Caco-2 (cell line): ENCODE results near the gene NOA1. TPM values are rescaled to one million over a fixed set of nuclear protein-coding genes. Genes with fewer than 3 reads are reported as not detected.
A peak's percentile ranks its signal among the peaks of the same experiment; 100 is the strongest.

ENCODE experiments used
- Bru-seq: library from RNA; stranded (reverse); fragments of 400-500 nt; gene quantifications from one replicate; lab custom pipeline; 2021; lab: Mats Ljungman, UMichigan
- BruChase-seq, 2 experiments: library from RNA; stranded (reverse); fragments of 400-500 nt; gene quantifications; one replicate each; lab custom pipeline; 2021; lab: Mats Ljungman, UMichigan
- BruUV-seq: library from RNA; stranded (reverse); fragments of 400-500 nt; replicated peaks from 2 replicates; lab custom pipeline; 2021; lab: Mats Ljungman, UMichigan
- CTCF ChIA-PET: fragments of 300-600 bp; sonication (Branson Sonifier 250); formaldehyde crosslinking; loops from one replicate; lab custom pipeline; 2022; ENCODE audit warnings: antibody characterized with exemption; lab: Charles Lee
- POLR2A ChIA-PET: fragments of 300-600 bp; sonication (Branson Sonifier 250); formaldehyde crosslinking; loops from one replicate; lab custom pipeline; 2022; ENCODE audit warnings: antibody characterized with exemption; lab: Charles Lee
- DNase-seq, 2 experiments: peaks; one replicate each; pipeline versions ENCODE4 v3.0.0 to v3.0.0-alpha.2; 2020 to 2022
- H3K27me3 ChIP-seq: replicated peaks from 2 replicates; pipeline ENCODE4 v1.6.0; 2011; ENCODE audit warnings: low read length; ENCODE audit not compliant: control insufficient read depth, insufficient read depth
- H3K36me3 ChIP-seq: 2 replicates; pipeline ENCODE4 v1.5.1; 2011; ENCODE audit warnings: low read length; ENCODE audit not compliant: control insufficient read depth, insufficient read depth
- H3K4me1 ChIP-seq: fragments of 250-450 bp; sonication (Bioruptor Pico); 2 replicates; pipeline ENCODE4 v1.5.1; 2020; ENCODE audit warnings: mild to moderate bottlenecking
- H3K4me3 ChIP-seq: 2 replicates; pipeline ENCODE4 v1.5.1; 2011; ENCODE audit warnings: low read depth, mild to moderate bottlenecking, control low read depth, low read length
- H3K9me3 ChIP-seq: fragments of 250-450 bp; sonication (Bioruptor Pico); 2 replicates; pipeline ENCODE4 v1.5.1; 2020; ENCODE audit warnings: mild to moderate bottlenecking, moderate library complexity
- H3K27ac Mint-ChIP-seq: one replicate; pipeline ENCODE4 v1.8.0; 2022; ENCODE audit warnings: mixed read lengths; ENCODE audit not compliant: unreplicated experiment
- H3K27me3 Mint-ChIP-seq: one replicate; pipeline ENCODE4 v1.8.0; 2022; ENCODE audit warnings: mixed read lengths; ENCODE audit not compliant: insufficient read depth, unreplicated experiment
- H3K36me3 Mint-ChIP-seq: one replicate; pipeline ENCODE4 v1.8.0; 2022; ENCODE audit warnings: mild to moderate bottlenecking, mixed read lengths; ENCODE audit not compliant: insufficient read depth, unreplicated experiment
- H3K4me1 Mint-ChIP-seq: one replicate; pipeline ENCODE4 v1.8.0; 2022; ENCODE audit warnings: low read depth, mixed read lengths; ENCODE audit not compliant: unreplicated experiment
- H3K4me3 Mint-ChIP-seq: one replicate; pipeline ENCODE4 v1.8.0; 2022; ENCODE audit warnings: mild to moderate bottlenecking, moderate library complexity, mixed read lengths; ENCODE audit not compliant: unreplicated experiment
- H3K9me3 Mint-ChIP-seq: one replicate; pipeline ENCODE4 v1.8.0; 2022; ENCODE audit warnings: mixed read lengths; ENCODE audit not compliant: unreplicated experiment
- CTCF ChIP-seq, 2 experiments: fragments of 200-600 bp in 1 of 2; IDR thresholded peaks; 1 replicate in 1 of 2; 2 replicates in 1 of 2; pipeline versions ENCODE4 v1.5.1 to v1.8.0; 2011 to 2022; ENCODE audit warnings: antibody characterized with exemption in 1 of 2, control low read depth in 1 of 2, inconsistent platforms in 1 of 2, low read depth in 1 of 2, low read length in 1 of 2, mild to moderate bottlenecking in 1 of 2, moderate library complexity in 1 of 2; ENCODE audit not compliant: insufficient read depth in 1 of 2, severe bottlenecking in 1 of 2, unreplicated experiment in 1 of 2
- intact Hi-C: fragments of 100-400 bp; cut with micrococcal nuclease; formaldehyde crosslinking; loops from one replicate; pipeline ENCODE4 v1.10.0; 2022; ENCODE audit not compliant: unreplicated experiment
- long read RNA-seq: library from polyadenylated mRNA; stranded (forward); transcript quantifications from one replicate; pipeline ENCODE4 v2.0.0, GENCODE V29; 2022
- total RNA-seq: library from RNA; stranded (reverse); gene quantifications from 2 replicates; pipeline ENCODE4 v1.2.3, GENCODE V29; 2022

Gene NOA1
- total RNA-seq (24.8 and 26.3 TPM in 2 replicates), Bru-seq, nascent RNA (percentile 76 among the genes with signal in this experiment), BruChase-seq, experiment 1, labeled RNA remaining after a 2-hour chase (percentile 76 among the genes with signal in this experiment), BruChase-seq, experiment 2, labeled RNA remaining after a 6-hour chase (percentile 82 among the genes with signal in this experiment)
- long read RNA-seq, transcript NOA1-201 (7 exons, 3,415 nt) = major isoform, 77 of 86 reads
- long read RNA-seq, partial matches to known transcripts = 4 of 86 reads
- long read RNA-seq, other reads (novel, unspliced or antisense) = 5 of 86 reads

GRCh38 chr4:56977321-56978012, at the start of gene NOA1:
TSS of gene NOA1 (minus strand) at chr4:56977606. CDS start at chr4:56977585, 21 bp downstream.
- Histone ChIP-seq H3K27me3 (no peaks in the 10 kb centered on the region), H3K9me3 (0 out of 2 replicates have a peak, but pooled peaks cover 6% of the 10 kb centered on the region), H3K36me3 (peaks cover 1% of the 10 kb centered on the region), H3K4me1 (no peaks in the 10 kb centered on the region), H3K4me3 (peak within 1 kb of the TSS; percentile 94)
- CTCF ChIA-PET = interaction anchor here (0.6 to 1.6 kb wide), 4 partner anchors 15 to 222 kb away, joined by 3 to 13 read pairs (median 6); partner anchors contain the start of gene REST
- BruUV-seq = no TSS peak
- POLR2A ChIA-PET = interaction anchor here (0.5 to 1.9 kb wide), 10 partner anchors 12 to 590 kb away, joined by 3 to 10 read pairs (median 4); partner anchors contain the start of genes AASDH, PAICS and PPAT
- TF ChIP-seq CTCF (IDR thresholded peaks at IDR 0.05; ENCODE audit: insufficient read depth in 1 of 2, low read depth in 1 of 2, low read length in 1 of 2, severe bottlenecking in 1 of 2, unreplicated experiment in 1 of 2) = no peak
- intact Hi-C loops = loop anchor here (1.0 kb wide), 1 partner anchor 69 kb away; no protein-coding TSS in a partner anchor
- DNase-seq = peak; percentile 97
- no peaks in the 10 kb centered on the region for H3K27me3 Mint-ChIP-seq
- H3K9me3 Mint-ChIP-seq = peaks cover 12% of the 10 kb centered on the region
- peaks cover 9% of the 10 kb centered on the region for H3K4me1 Mint-ChIP-seq
- peak within 1 kb of the TSS; percentile 99 for H3K4me3 Mint-ChIP-seq
- H3K36me3 Mint-ChIP-seq = peaks cover 59% of the 10 kb centered on the region
- peak within 1 kb of the TSS; percentile 98 for H3K27ac Mint-ChIP-seq

GRCh38 chr4:57023104-57023503, 45.7 kb upstream of the NOA1 start:
- no TSS peak for BruUV-seq
- Histone ChIP-seq H3K4me3 (no peak overlapping the region), H3K9me3 (no peaks in the 10 kb centered on the region), H3K4me1 (no peaks in the 10 kb centered on the region), H3K27me3 (no peaks in the 10 kb centered on the region), H3K36me3 (peaks cover 1% of the 10 kb centered on the region; the same call in 1 of the 2 replicates)
- ChIA-PET POLR2A (no interaction called here), CTCF (no interaction called here)
- no peak for TF ChIP-seq CTCF (IDR thresholded peaks at IDR 0.05; ENCODE audit: insufficient read depth in 1 of 2, low read depth in 1 of 2, low read length in 1 of 2, severe bottlenecking in 1 of 2, unreplicated experiment in 1 of 2)
- H3K27me3 Mint-ChIP-seq = no peaks in the 10 kb centered on the region
- H3K36me3 Mint-ChIP-seq = peaks cover 89% of the 10 kb centered on the region
- intact Hi-C loops = no loop called here
- no peak overlapping the region for H3K27ac Mint-ChIP-seq
- H3K4me1 Mint-ChIP-seq = no peaks in the 10 kb centered on the region
- H3K9me3 Mint-ChIP-seq = no peaks in the 10 kb centered on the region
- H3K4me3 Mint-ChIP-seq = no peak overlapping the region
- DNase-seq = no peak

GRCh38 chr4:57020467-57021101, 43.2 kb upstream of the NOA1 start:
- Histone ChIP-seq H3K4me3 (no peak overlapping the region), H3K9me3 (no peaks in the 10 kb centered on the region), H3K27me3 (no peaks in the 10 kb centered on the region), H3K4me1 (no peaks in the 10 kb centered on the region), H3K36me3 (peaks cover 1% of the 10 kb centered on the region; the same call in 1 of the 2 replicates)
- peaks cover 85% of the 10 kb centered on the region for H3K36me3 Mint-ChIP-seq
- H3K27ac Mint-ChIP-seq = no peak overlapping the region
- BruUV-seq = no TSS peak
- POLR2A ChIA-PET = no interaction called here
- no peaks in the 10 kb centered on the region for H3K27me3 Mint-ChIP-seq
- H3K4me1 Mint-ChIP-seq = no peaks in the 10 kb centered on the region
- H3K9me3 Mint-ChIP-seq = no peaks in the 10 kb centered on the region
- CTCF ChIA-PET = no interaction called here
- no peak for DNase-seq
- no peak overlapping the region for H3K4me3 Mint-ChIP-seq
- intact Hi-C loops = no loop called here
- TF ChIP-seq CTCF (IDR thresholded peaks at IDR 0.05; ENCODE audit: insufficient read depth in 1 of 2, low read depth in 1 of 2, low read length in 1 of 2, severe bottlenecking in 1 of 2, unreplicated experiment in 1 of 2) = no peak
